HG03025 (cell line): ENCODE results near the gene USP44.
"Not testable (repeated sequence)": the region's sequence is repeated elsewhere in the genome, so short reads cannot be mapped to it uniquely, and the experiment has no call there.

Experiments
- ATAC-seq: cut with Tn5 transposase; IDR thresholded peaks from one replicate; pipeline ENCODE4 v1.9.1; 2021; ENCODE audit warnings: mild to moderate bottlenecking, moderate library complexity; ENCODE audit not compliant: unreplicated experiment, low FRiP score

The USP44 gene

GRCh38 chr12:95551305-95551704 is at the start of gene USP44:
Gene USP44, minus strand, starts transcription at chr12:95551476. Its CDS starts 17,220 bp downstream, at chr12:95534256.
- ATAC-seq = no peak

GRCh38 chr12:95600567-95600966 is 49.3 kb upstream of the USP44 start:
- no peak for ATAC-seq

GRCh38 chr12:95599880-95600279 is 48.6 kb upstream of the USP44 start:
- no peak for ATAC-seq

- no peak for ATAC-seq
Measured at GRCh38 chr12:95594136-95594535, 42.9 kb upstream of the USP44 start.

GRCh38 chr12:95593266-95593871 is 42.1 kb upstream of the USP44 start:
- no peak for ATAC-seq

GRCh38 chr12:95591731-95592130 is 40.5 kb upstream of the USP44 start:
- no peak for ATAC-seq

GRCh38 chr12:95590775-95591174 is 39.5 kb upstream of the USP44 start:
- no peak for ATAC-seq

- ATAC-seq = no peak
Measured at GRCh38 chr12:95583933-95584332, 32.7 kb upstream of the USP44 start.

- ATAC-seq = no peak
Measured at GRCh38 chr12:95582230-95583058, 31.2 kb upstream of the USP44 start.

GRCh38 chr12:95577820-95578219 is 26.5 kb upstream of the USP44 start:
- ATAC-seq = no peak

GRCh38 chr12:95574799-95575452 is 23.6 kb upstream of the USP44 start:
- no peak for ATAC-seq

- no peak for ATAC-seq
Measured at GRCh38 chr12:95573951-95574576, 22.8 kb upstream of the USP44 start.

GRCh38 chr12:95571369-95571768 is 20.1 kb upstream of the USP44 start:
- ATAC-seq = no peak

GRCh38 chr12:95568045-95568444 is 16.8 kb upstream of the USP44 start:
- ATAC-seq = not testable (repeated sequence)

GRCh38 chr12:95557625-95558024 is 6.3 kb upstream of the USP44 start:
- ATAC-seq = no peak

GRCh38 chr12:95554532-95555071 is 3.3 kb upstream of the USP44 start:
- ATAC-seq = no peak

GRCh38 chr12:95553197-95553943 is 2.1 kb upstream of the USP44 start:
- ATAC-seq = no peak

- no peak for ATAC-seq
Measured at GRCh38 chr12:95551913-95552516, 739 bp upstream of the USP44 start.

- no peak for ATAC-seq
Measured at GRCh38 chr12:95549392-95550084, 1.7 kb downstream of the USP44 start.
